ENCODE measurements around the gene PRKG1.
"Not testable (repeated sequence)": the region's sequence is repeated elsewhere in the genome, so short reads cannot be mapped to it uniquely, and the experiment has no call there.

The PRKG1 gene

GRCh38 chr10:51342381-51342780, 268.1 kb downstream of the PRKG1 start:
- no peak for DNase-seq

GRCh38 chr10:51343391-51343790, 269.1 kb downstream of the PRKG1 start:
- DNase-seq = no peak

- DNase-seq = no peak
Observed at GRCh38 chr10:51344371-51344770, 270.1 kb downstream of the PRKG1 start.

GRCh38 chr10:51348622-51349021, 274.3 kb downstream of the PRKG1 start:
- DNase-seq = no peak

GRCh38 chr10:51357170-51357569, 282.9 kb downstream of the PRKG1 start:
- DNase-seq = no peak

GRCh38 chr10:51358227-51358626, 283.9 kb downstream of the PRKG1 start:
- DNase-seq = no peak

GRCh38 chr10:51363415-51363814, 289.1 kb downstream of the PRKG1 start:
- no peak for DNase-seq

GRCh38 chr10:51364674-51365073, 290.4 kb downstream of the PRKG1 start:
- no peak for DNase-seq

GRCh38 chr10:51366044-51366443, 291.8 kb downstream of the PRKG1 start:
- no peak for DNase-seq

GRCh38 chr10:51367127-51367526, 292.8 kb downstream of the PRKG1 start:
- DNase-seq = no peak

GRCh38 chr10:51367694-51368093, 293.4 kb downstream of the PRKG1 start:
- no peak for DNase-seq

- no peak for DNase-seq
Observed at GRCh38 chr10:51368943-51369342, 294.7 kb downstream of the PRKG1 start.

- no peak for DNase-seq
Observed at GRCh38 chr10:51369903-51370302, 295.6 kb downstream of the PRKG1 start.

- no peak for DNase-seq
Observed at GRCh38 chr10:51371743-51372142, 297.5 kb downstream of the PRKG1 start.

GRCh38 chr10:51375790-51376189, 301.5 kb downstream of the PRKG1 start:
- no peak for DNase-seq

GRCh38 chr10:51377070-51377931, 303.0 kb downstream of the PRKG1 start:
- DNase-seq = no peak

GRCh38 chr10:51377932-51378599, 303.8 kb downstream of the PRKG1 start:
- DNase-seq = no peak

GRCh38 chr10:51382181-51382580, 307.9 kb downstream of the PRKG1 start:
- no peak for DNase-seq

- DNase-seq = no peak
Observed at GRCh38 chr10:51384971-51385370, 310.7 kb downstream of the PRKG1 start.

- DNase-seq = no peak
Observed at GRCh38 chr10:51386248-51386885, 312.1 kb downstream of the PRKG1 start.

GRCh38 chr10:51389415-51390321, 315.4 kb downstream of the PRKG1 start:
- DNase-seq = peak; percentile 48

GRCh38 chr10:51393006-51393405, 318.7 kb downstream of the PRKG1 start:
- not testable (repeated sequence) for DNase-seq

GRCh38 chr10:51394039-51394438, 319.8 kb downstream of the PRKG1 start:
- DNase-seq = no peak
